Activated naive CD8-positive, alpha-beta T cell treated with anti-CD3 and anti-CD28 coated beads for 36 hours (primary cell): ENCODE data around the gene KLF3. TPM values are rescaled to one million over a fixed set of nuclear protein-coding genes. Genes with fewer than 3 reads are reported as not detected.

Experiments used
- total RNA-seq, 2 experiments: library from RNA; stranded (reverse); gene quantifications; one replicate each; pipeline ENCODE4 v1.2.3, GENCODE V29; 2021

KLF3 gene
- total RNA-seq, 2 experiments from 2014 or later, result 10.0 to 10.4 TPM

Other genes starting within 250 kb of the KLF3 start
- under 1 TPM; 0.26 to 0.29 TPM for gene TLR10, start 118.8 kb downstream of the KLF3 start, total RNA-seq
- 1 to 10 TPM; 1.6 to 2.4 TPM for gene TLR1, start 140.6 kb downstream of the KLF3 start, total RNA-seq
- 1 to 10 TPM; 2.9 to 4.4 TPM for gene TLR6, start 192.6 kb downstream of the KLF3 start, total RNA-seq
- under 1 TPM in 1 of 2 experiments, not detected in 1; 0.38 TPM for gene FAM114A1, start 203.6 kb downstream of the KLF3 start, total RNA-seq